Neuronal stem cell (in vitro differentiated cells): ENCODE measurements around the gene CRACR2B.

Experiments
- DNase-seq: peaks from one replicate; pipeline ENCODE4 v3.0.0-alpha.2; 2013; ENCODE audit warnings: low spot score
- H2AFZ ChIP-seq: one replicate; pipeline ENCODE4 v1.6.1; 2013; ENCODE audit warnings: mild to moderate bottlenecking, low read length, inconsistent platforms
- H2AK5ac ChIP-seq: 2 replicates; pipeline ENCODE4 v1.6.1; 2013; ENCODE audit warnings: low read depth, mild to moderate bottlenecking, inconsistent platforms, low read length, moderate library complexity, mixed read lengths
- H2BK120ac ChIP-seq: 2 replicates; pipeline ENCODE4 v1.6.1; 2013; ENCODE audit warnings: low read depth, mild to moderate bottlenecking, inconsistent platforms, low read length, moderate library complexity, mixed read lengths
- H2BK12ac ChIP-seq: one replicate; pipeline ENCODE4 v1.6.1; 2013; ENCODE audit warnings: low read length, inconsistent platforms
- H2BK15ac ChIP-seq: 2 replicates; pipeline ENCODE4 v1.6.1; 2013; ENCODE audit warnings: mild to moderate bottlenecking, low read length, inconsistent platforms, mixed read lengths
- H2BK5ac ChIP-seq: one replicate; pipeline ENCODE4 v1.6.1; 2013; ENCODE audit warnings: inconsistent platforms, mild to moderate bottlenecking, low read length, moderate library complexity
- H3K14ac ChIP-seq: one replicate; pipeline ENCODE4 v1.6.1; 2013; ENCODE audit warnings: low read length, inconsistent platforms
- H3K18ac ChIP-seq: 2 replicates; pipeline ENCODE4 v1.6.1; 2013; ENCODE audit warnings: low read length, inconsistent platforms
- H3K23ac ChIP-seq: 2 replicates; pipeline ENCODE4 v1.6.1; 2013; ENCODE audit warnings: low read depth, mild to moderate bottlenecking, mixed read lengths, low read length, inconsistent platforms; ENCODE audit not compliant: poor library complexity
- H3K27ac ChIP-seq: replicated peaks from 3 replicates; pipeline ENCODE4 v1.5.1; 2013; ENCODE audit warnings: low read length, inconsistent platforms
- H3K27me3 ChIP-seq, 3 experiments: 2 replicates each; pipeline ENCODE4 v1.6.1; 2013; ENCODE audit warnings: low read length in 3 of 3, mild to moderate bottlenecking in 2 of 3, inconsistent platforms in 1 of 3, low read depth in 1 of 3, mixed read lengths in 1 of 3, moderate library complexity in 1 of 3; ENCODE audit not compliant: control insufficient read depth in 3 of 3, insufficient read depth in 3 of 3
- H3K36me3 ChIP-seq, 2 donors: replicated peaks in 1 of 2; 2 replicates each; pipeline ENCODE4 v1.6.1; 2013; ENCODE audit warnings: low read length in 2 of 2; ENCODE audit not compliant: control insufficient read depth in 2 of 2, insufficient read depth in 2 of 2
- H3K4ac ChIP-seq: 2 replicates; pipeline ENCODE4 v1.6.1; 2013; ENCODE audit warnings: inconsistent platforms, mild to moderate bottlenecking, low read length, moderate library complexity
- H3K4me1 ChIP-seq, 2 donors: 1 replicate in 1 of 2; 2 replicates in 1 of 2; pipeline ENCODE4 v1.6.1; 2013; ENCODE audit warnings: low read length in 2 of 2, low read depth in 1 of 2; ENCODE audit not compliant: control insufficient read depth in 2 of 2, insufficient read depth in 1 of 2
- H3K4me2 ChIP-seq: one replicate; pipeline ENCODE4 v1.6.1; 2013; ENCODE audit warnings: mild to moderate bottlenecking, low read length, inconsistent platforms; ENCODE audit not compliant: insufficient read depth, poor library complexity, severe bottlenecking
- H3K4me3 ChIP-seq, 2 donors: 2 replicates each; pipeline ENCODE4 v1.5.1; 2013; ENCODE audit warnings: low read length in 2 of 2, mild to moderate bottlenecking in 2 of 2, inconsistent platforms in 1 of 2, moderate library complexity in 1 of 2
- H3K79me1 ChIP-seq: one replicate; pipeline ENCODE4 v1.6.1; 2013; ENCODE audit warnings: low read depth, mild to moderate bottlenecking, inconsistent platforms, low read length, moderate library complexity
- H3K9ac ChIP-seq: one replicate; pipeline ENCODE4 v1.6.1; 2013; ENCODE audit warnings: mild to moderate bottlenecking, low read depth, low read length, inconsistent platforms; ENCODE audit not compliant: poor library complexity
- H3K9me3 ChIP-seq, 2 donors: replicated peaks in 1 of 2; 2 replicates each; pipeline versions ENCODE3 to v1.6.1; 2013; ENCODE audit warnings: low read length in 2 of 2, mild to moderate bottlenecking in 2 of 2, inconsistent platforms in 1 of 2, low read depth in 1 of 2, mixed read lengths in 1 of 2, moderate library complexity in 1 of 2; ENCODE audit not compliant: control insufficient read depth in 2 of 2, insufficient read depth in 1 of 2
- H4K8ac ChIP-seq: one replicate; pipeline ENCODE4 v1.6.1; 2013; ENCODE audit warnings: low read depth, mild to moderate bottlenecking, inconsistent platforms, low read length, moderate library complexity
- H4K91ac ChIP-seq: one replicate; pipeline ENCODE4 v1.6.1; 2013; ENCODE audit warnings: low read length, low read depth, mild to moderate bottlenecking, inconsistent platforms; ENCODE audit not compliant: poor library complexity
- WGBS, 2 donors: extraction: QIAGEN DNeasy Blood & Tissue Kit; methylation state at CpG; one replicate each; pipeline ENCODE4 v1.1.7; 2013; ENCODE audit warnings: missing lambda C conversion rate in 2 of 2, mixed read lengths in 1 of 2; ENCODE audit not compliant: insufficient read length in 2 of 2, insufficient replicate concordance in 1 of 2; ENCODE audit errors: extremely low coverage in 2 of 2; 5-methylcytosine and 5-hydroxymethylcytosine counted together

Gene CRACR2B

GRCh38 chr11:832529-833113 is 4.9 kb downstream of the CRACR2B start, which contains the start of gene CD151:
Gene CD151, plus strand, starts transcription at chr11:832952. Its CDS starts 3,118 bp downstream, at chr11:836070.
- Histone ChIP-seq H3K18ac (peak within 1 kb of the TSS; percentile 99), H3K27me3 (peaks cover 9 to 43% (median 18%) of the 10 kb centered on the region in 3 experiments)

GRCh38 chr11:833114-833791 is 5.5 kb downstream of the CRACR2B start:
- H3K4me2 ChIP-seq = peak overlapping the region; percentile 77
- no peak overlapping the region for H4K8ac ChIP-seq
- peak overlapping the region; percentile 75 for H2BK15ac ChIP-seq
- H3K9me3 ChIP-seq = peaks cover 0 to 3% of the 10 kb centered on the region in 2 donors
- no CpG with 5 or more reads among the region's 55 CpGs for whole genome bisulfite sequencing, 2 donors
- H3K14ac ChIP-seq = peak overlapping the region; percentile 56
- H2AK5ac ChIP-seq = peak overlapping the region; percentile 0
- no peak overlapping the region for H2BK5ac ChIP-seq
- peak overlapping the region; percentile 97 for H3K18ac ChIP-seq
- peak overlapping the region; percentile 12 for H3K4ac ChIP-seq
- H4K91ac ChIP-seq = no peak overlapping the region
- H3K9ac ChIP-seq = peak overlapping the region; percentile 80
- H3K23ac ChIP-seq = peak overlapping the region; percentile 39
- peaks cover 9 to 37% (median 18%) of the 10 kb centered on the region in 3 experiments for H3K27me3 ChIP-seq
- peak overlapping the region; percentile 62 to 89 for H3K4me3 ChIP-seq
- no peak overlapping the region for H2BK12ac ChIP-seq
- no peak overlapping the region for H3K27ac ChIP-seq
- peaks cover 44 to 47% of the 10 kb centered on the region in 2 donors for H3K4me1 ChIP-seq
- H3K79me1 ChIP-seq = peaks cover 22% of the 10 kb centered on the region
- H2AFZ ChIP-seq = peak overlapping the region; percentile 89
- no peak overlapping the region for H2BK120ac ChIP-seq
- no peak for DNase-seq
- peaks cover 19 to 30% of the 10 kb centered on the region in 2 donors for H3K36me3 ChIP-seq

More at GRCh38 chr11:832529-833113, 4.9 kb downstream of the CRACR2B start, which contains the start of gene CD151:
- Histone ChIP-seq H3K4me3 (peak within 1 kb of the TSS; percentile 62 to 89), H3K36me3 (peaks cover 14 to 23% of the 10 kb centered on the region in 2 donors), H2BK5ac (peak within 1 kb of the TSS; percentile 91), H3K9ac (peak within 1 kb of the TSS; percentile 88), H2BK120ac (peak within 1 kb of the TSS; percentile 82), H3K9me3 (peaks cover 0 to 3% of the 10 kb centered on the region in 2 donors), H4K91ac (no peak within 1 kb of the TSS), H2BK15ac (peak within 1 kb of the TSS; percentile 100), H3K23ac (peak within 1 kb of the TSS; percentile 93), H3K4ac (peak within 1 kb of the TSS; percentile 95), H2BK12ac (peak within 1 kb of the TSS; percentile 99), H4K8ac (peak within 1 kb of the TSS; percentile 100), H2AFZ (peak within 1 kb of the TSS; percentile 89), H3K14ac (peak within 1 kb of the TSS; percentile 89), H2AK5ac (peak within 1 kb of the TSS; percentile 100), H3K79me1 (peaks cover 20% of the 10 kb centered on the region), H3K4me1 (peaks cover 50 to 53% of the 10 kb centered on the region in 2 donors), H3K4me2 (peak within 1 kb of the TSS; percentile 86), H3K27ac (peak within 1 kb of the TSS; percentile 68)
- no peak for DNase-seq
- WGBS, 2 donors = no CpG with 5 or more reads among the region's 67 CpGs

- Histone ChIP-seq H2BK12ac (no peak overlapping the region), H3K27ac (no peak overlapping the region)
- no peak for DNase-seq
These were observed 6.2 kb downstream of the CRACR2B start for GRCh38 chr11:833849-834311.

More at GRCh38 chr11:833849-834311, 6.2 kb downstream of the CRACR2B start:
- Histone ChIP-seq H2BK15ac (no peak overlapping the region), H3K27me3 (peaks cover 9 to 31% (median 18%) of the 10 kb centered on the region in 3 experiments), H3K9ac (peak overlapping the region; percentile 80), H3K23ac (no peak overlapping the region), H3K9me3 (peaks cover 0 to 3% of the 10 kb centered on the region in 2 donors), H4K8ac (no peak overlapping the region), H3K14ac (no peak overlapping the region), H2BK120ac (no peak overlapping the region), H3K4me2 (peak overlapping the region; percentile 77), H2BK5ac (no peak overlapping the region), H3K36me3 (peaks cover 26 to 36% of the 10 kb centered on the region in 2 donors), H2AK5ac (peak overlapping the region; percentile 0), H3K18ac (peak overlapping the region; percentile 97), H2AFZ (peak overlapping the region; percentile 89), H3K4me1 (peaks cover 38 to 42% of the 10 kb centered on the region in 2 donors), H3K4ac (no peak overlapping the region), H3K4me3 (peak overlapping the region; percentile 62 to 89), H4K91ac (no peak overlapping the region), H3K79me1 (peaks cover 26% of the 10 kb centered on the region)
- no CpG with 5 or more reads among the region's 9 CpGs for WGBS, 2 donors
